SK-N-MC (cell line): Measurements from ENCODE around the gene MZF1.

Experiments used
- EZH2 ChIP-seq: fragments of 200-600 bp; sonication (generic); IDR thresholded peaks from one replicate; pipeline ENCODE4 v1.6.1; 2017; ENCODE audit warnings: antibody characterized with exemption
- FOXP2 ChIP-seq: optimal IDR thresholded peaks from 2 replicates; pipeline ENCODE3; 2011; ENCODE audit warnings: mild to moderate bottlenecking, moderate library complexity; ENCODE audit not compliant: insufficient read depth; ENCODE audit errors: extremely low read length, control extremely low read depth
- POLR2AphosphoS5 ChIP-seq: IDR thresholded peaks from 2 replicates; pipeline ENCODE4 v1.6.1; 2012; ENCODE audit warnings: mild to moderate bottlenecking, low read depth, low read length, borderline replicate concordance

DNA sequence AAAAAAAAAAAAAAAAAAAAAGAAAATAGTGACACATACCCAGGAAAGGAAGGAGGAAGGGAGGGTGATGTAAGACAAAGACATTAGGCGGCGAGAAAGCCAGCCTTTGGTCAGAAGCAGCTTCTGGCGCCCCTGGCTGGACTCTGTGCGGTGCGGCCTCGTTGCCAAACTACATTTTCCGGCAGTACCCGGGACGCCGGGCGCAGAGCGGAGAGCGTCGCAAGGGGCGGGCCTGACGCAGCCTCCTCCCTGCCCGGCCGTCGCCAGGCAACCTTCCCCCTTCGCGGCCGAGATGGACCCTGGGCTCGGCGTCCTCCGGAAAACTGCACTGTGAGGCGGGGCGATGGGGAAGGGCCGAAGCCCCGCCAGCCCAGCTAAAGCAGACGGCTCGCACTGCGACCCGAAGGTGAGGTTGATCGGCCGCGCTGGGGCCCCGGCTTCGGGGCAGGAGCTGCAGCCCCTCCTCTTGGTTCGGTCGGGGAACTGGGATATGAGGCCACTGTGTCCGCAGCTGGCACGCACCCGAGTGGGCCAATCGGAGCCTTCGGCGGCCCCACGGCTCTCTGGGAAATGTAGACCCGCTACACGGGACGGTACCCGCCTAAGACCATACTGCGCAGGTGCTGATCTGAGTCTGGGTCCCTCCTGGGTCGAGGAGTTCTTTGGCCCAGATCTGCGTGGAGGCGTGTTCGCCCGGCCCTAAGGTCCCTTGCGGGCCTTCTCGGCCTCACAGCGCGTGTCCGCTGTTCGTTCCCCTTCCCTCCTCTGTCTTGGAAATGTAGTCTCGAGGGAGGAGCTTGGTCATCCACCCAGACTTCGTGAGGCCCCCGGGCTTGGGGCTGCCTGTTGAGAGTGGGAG, 2.3 kb upstream of the MZF1 start:
- TF ChIP-seq POLR2AphosphoS5: peak; percentile 70
- TF ChIP-seq EZH2: no peak
- no peak for TF ChIP-seq FOXP2
